ENCODE measurements around the gene UNC45B.
"Not testable (repeated sequence)": the region's sequence is repeated elsewhere in the genome, so short reads cannot be mapped to it uniquely, and the experiment has no call there.

Gene UNC45B

GRCh38 chr17:35191001-35191695 lies 43.5 kb downstream of the UNC45B start:
- H4K20me1 ChIP-seq (ENCODE audit: control insufficient read depth, insufficient read depth, low read depth, low read length): no peaks in the 10 kb centered on the region
- no peak overlapping the region for H3K4me2 ChIP-seq (ENCODE audit: low read length)
- no peaks in the 10 kb centered on the region for H3K9me2 ChIP-seq (replicated peaks; ENCODE audit: control insufficient read depth, low read length)
- H3K79me2 ChIP-seq (ENCODE audit: control insufficient read depth, low read length): no peaks in the 10 kb centered on the region
- no peak overlapping the region for H3K4me3 ChIP-seq (ENCODE audit: low read length)
- H3K4me1 ChIP-seq (ENCODE audit: control insufficient read depth, low read length): no peaks in the 10 kb centered on the region
- no peaks in the 10 kb centered on the region for H3F3A ChIP-seq (ENCODE audit: control insufficient read depth, insufficient read depth)
- H3K36me3 ChIP-seq (ENCODE audit: control insufficient read depth, low read length): no peaks in the 10 kb centered on the region
- peaks cover 17% of the 10 kb centered on the region for H3K27me3 ChIP-seq (ENCODE audit: control insufficient read depth, low read length)
- no peak overlapping the region for H3K27ac ChIP-seq (ENCODE audit: low read depth, low read length)
- no peaks in the 10 kb centered on the region for H3K9me3 ChIP-seq (ENCODE audit: control insufficient read depth, insufficient read depth, low read length)
- TF ChIP-seq EZH2phosphoT487 (IDR thresholded peaks at IDR 0.05; ENCODE audit: borderline replicate concordance, low read length) (no peak), CTCF (IDR thresholded peaks at IDR 0.05; ENCODE audit: low read depth, low read length, poor library complexity, severe bottlenecking) (no peak)

DNA sequence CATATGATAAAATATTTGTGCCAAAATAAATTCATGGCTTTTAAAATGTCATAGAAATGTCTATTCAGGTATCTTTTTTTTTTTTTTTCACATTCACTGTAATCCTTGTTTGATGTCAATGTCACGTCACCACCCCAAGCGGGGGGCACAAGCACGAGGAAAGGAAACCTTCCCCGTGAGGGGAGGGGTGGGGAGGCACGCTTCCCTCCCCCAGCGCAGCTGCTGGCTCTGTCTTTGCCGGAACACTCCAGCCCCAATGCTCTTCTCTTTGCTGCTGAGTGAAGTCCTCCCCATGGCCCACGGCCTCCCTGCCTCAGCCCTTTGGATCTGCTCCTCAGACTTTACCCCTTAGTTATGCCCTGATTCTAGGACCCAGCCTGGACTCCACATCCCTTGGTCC lies 45.1 kb downstream of the UNC45B start:
- no peaks in the 10 kb centered on the region for H3K9me3 ChIP-seq (ENCODE audit: control insufficient read depth, insufficient read depth, low read length)
- no peak overlapping the region for H3K27ac ChIP-seq (ENCODE audit: low read depth, low read length)
- no peaks in the 10 kb centered on the region for H3K4me1 ChIP-seq (ENCODE audit: control insufficient read depth, low read length)
- H3K79me2 ChIP-seq (ENCODE audit: control insufficient read depth, low read length): no peaks in the 10 kb centered on the region
- H3K27me3 ChIP-seq (ENCODE audit: control insufficient read depth, low read length): peaks cover 1% of the 10 kb centered on the region
- H4K20me1 ChIP-seq (ENCODE audit: control insufficient read depth, insufficient read depth, low read depth, low read length): no peaks in the 10 kb centered on the region
- TF ChIP-seq CTCF (IDR thresholded peaks at IDR 0.05; ENCODE audit: low read depth, low read length, poor library complexity, severe bottlenecking): no peak
- TF ChIP-seq EZH2phosphoT487 (IDR thresholded peaks at IDR 0.05; ENCODE audit: borderline replicate concordance, low read length): no peak
- no peaks in the 10 kb centered on the region for H3F3A ChIP-seq (ENCODE audit: control insufficient read depth, insufficient read depth)
- H3K36me3 ChIP-seq (ENCODE audit: control insufficient read depth, low read length): no peaks in the 10 kb centered on the region
- H3K4me3 ChIP-seq (ENCODE audit: low read length): no peak overlapping the region
- H3K9me2 ChIP-seq (replicated peaks; ENCODE audit: control insufficient read depth, low read length): no peaks in the 10 kb centered on the region
- H3K4me2 ChIP-seq (ENCODE audit: low read length): no peak overlapping the region

- not testable (repeated sequence) for H3K4me1 ChIP-seq (ENCODE audit: control insufficient read depth, low read length); H3K9me3 ChIP-seq (ENCODE audit: control insufficient read depth, insufficient read depth, low read length); H3K27me3 ChIP-seq (ENCODE audit: control insufficient read depth, low read length); H3K36me3 ChIP-seq (ENCODE audit: control insufficient read depth, low read length); H3F3A ChIP-seq (ENCODE audit: control insufficient read depth, insufficient read depth); H3K27ac ChIP-seq (ENCODE audit: low read depth, low read length); H4K20me1 ChIP-seq (ENCODE audit: control insufficient read depth, insufficient read depth, low read depth, low read length); H3K4me2 ChIP-seq (ENCODE audit: low read length); H3K9me2 ChIP-seq (replicated peaks; ENCODE audit: control insufficient read depth, low read length); H3K4me3 ChIP-seq (ENCODE audit: low read length); H3K79me2 ChIP-seq (ENCODE audit: control insufficient read depth, low read length)
Measured at GRCh38 chr17:35194001-35194400, 46.4 kb downstream of the UNC45B start, which contains the start of gene SLC35G3. TSS of gene SLC35G3 (minus strand) at chr17:35194393. CDS start at chr17:35194307, 86 bp downstream.

DNA sequence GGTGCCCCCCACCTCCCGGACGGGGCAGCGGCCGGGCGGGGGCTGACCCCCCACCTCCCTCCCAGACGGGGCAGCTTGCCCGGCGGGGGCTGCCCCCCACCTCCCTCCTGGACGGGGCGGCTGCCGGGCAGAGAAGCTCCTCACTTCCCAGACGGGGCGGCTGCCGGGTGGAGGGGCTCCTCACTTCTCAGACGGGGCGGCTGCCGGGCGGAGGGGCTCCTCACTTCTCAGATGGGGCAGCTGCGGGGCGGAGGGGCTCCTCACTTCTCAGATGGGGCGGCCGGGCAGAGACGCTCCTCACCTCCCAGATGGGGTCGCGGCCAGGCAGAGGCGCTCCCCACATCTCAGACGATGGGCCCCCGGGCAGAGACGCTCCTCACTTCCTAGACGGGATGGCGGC lies 47.4 kb downstream of the UNC45B start:
- not testable (repeated sequence) for H3K79me2 ChIP-seq (ENCODE audit: control insufficient read depth, low read length); H4K20me1 ChIP-seq (ENCODE audit: control insufficient read depth, insufficient read depth, low read depth, low read length); H3K27me3 ChIP-seq (ENCODE audit: control insufficient read depth, low read length); H3F3A ChIP-seq (ENCODE audit: control insufficient read depth, insufficient read depth); H3K9me3 ChIP-seq (ENCODE audit: control insufficient read depth, insufficient read depth, low read length); H3K36me3 ChIP-seq (ENCODE audit: control insufficient read depth, low read length); H3K27ac ChIP-seq (ENCODE audit: low read depth, low read length); H3K4me1 ChIP-seq (ENCODE audit: control insufficient read depth, low read length); H3K4me3 ChIP-seq (ENCODE audit: low read length); H3K9me2 ChIP-seq (replicated peaks; ENCODE audit: control insufficient read depth, low read length); H3K4me2 ChIP-seq (ENCODE audit: low read length)

DNA sequence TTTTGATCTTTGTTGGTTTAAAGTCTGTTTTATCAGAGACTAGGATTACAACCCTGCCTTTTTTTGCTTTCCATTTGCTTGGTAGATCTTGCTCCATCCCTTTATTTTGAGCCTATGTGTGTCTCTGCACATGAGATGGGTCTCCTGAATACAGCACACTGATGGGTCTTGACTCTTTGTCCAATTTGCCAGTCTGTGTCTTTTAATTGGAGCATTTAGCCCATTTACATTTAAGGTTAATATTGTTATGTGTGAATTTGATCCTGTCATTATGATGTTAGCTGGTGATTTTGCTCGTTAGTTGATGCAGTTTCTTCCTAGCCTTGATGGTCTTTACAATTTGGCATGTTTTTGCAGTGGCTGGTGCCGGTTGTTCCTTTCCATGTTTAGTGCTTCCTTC lies 55.0 kb downstream of the UNC45B start:
- H3K79me2 ChIP-seq (ENCODE audit: control insufficient read depth, low read length); H3K9me3 ChIP-seq (ENCODE audit: control insufficient read depth, insufficient read depth, low read length); H3F3A ChIP-seq (ENCODE audit: control insufficient read depth, insufficient read depth); H3K4me1 ChIP-seq (ENCODE audit: control insufficient read depth, low read length); H3K4me3 ChIP-seq (ENCODE audit: low read length); H4K20me1 ChIP-seq (ENCODE audit: control insufficient read depth, insufficient read depth, low read depth, low read length); H3K36me3 ChIP-seq (ENCODE audit: control insufficient read depth, low read length); H3K9me2 ChIP-seq (replicated peaks; ENCODE audit: control insufficient read depth, low read length); H3K27ac ChIP-seq (ENCODE audit: low read depth, low read length); H3K27me3 ChIP-seq (ENCODE audit: control insufficient read depth, low read length); H3K4me2 ChIP-seq (ENCODE audit: low read length): not testable (repeated sequence)

Measured in DOHH2 (cell line).